HepG2 (cell line): ENCODE results near the gene TPRN. TPM values are rescaled to one million over a fixed set of nuclear protein-coding genes. Genes with fewer than 3 reads are reported as not detected.
A peak's percentile ranks its signal among the peaks of the same experiment; 100 is the strongest.

Experiments
- GABPB1 ChIP-seq: IDR thresholded peaks from 2 replicates; pipeline ENCODE4 v1.6.1; 2016; ENCODE audit warnings: mild to moderate bottlenecking, missing genetic modification reagents, moderate library complexity, missing compliant biosample characterization
- HIVEP1 ChIP-seq: sonication (generic); formaldehyde crosslinking; IDR thresholded peaks from 2 replicates; pipeline ENCODE4 v1.4.0; 2020; ENCODE audit warnings: mild to moderate bottlenecking, missing genetic modification reagents
- KLF9 ChIP-seq: IDR thresholded peaks from 2 replicates; pipeline ENCODE4 v1.6.1; 2016; ENCODE audit warnings: low read depth
- MATR3 ChIP-seq: sonication (generic); formaldehyde crosslinking; IDR thresholded peaks from 2 replicates; pipeline ENCODE4 v1.4.0; 2020; ENCODE audit warnings: missing genetic modification reagents
- MEIS2 ChIP-seq: sonication (generic); formaldehyde crosslinking; IDR thresholded peaks from 2 replicates; pipeline ENCODE4 v1.9.0; 2021; ENCODE audit warnings: mild to moderate bottlenecking, missing genetic modification reagents
- MLLT10 ChIP-seq: sonication (generic); formaldehyde crosslinking; IDR thresholded peaks from 2 replicates; pipeline ENCODE4 v1.4.0; 2020; ENCODE audit warnings: missing genetic modification reagents
- NRL ChIP-seq: sonication (generic); formaldehyde crosslinking; IDR thresholded peaks from 2 replicates; pipeline ENCODE4 v1.5.0; 2020; ENCODE audit warnings: missing genetic modification reagents, mild to moderate bottlenecking, moderate library complexity, borderline replicate concordance
- POLR2AphosphoS5 ChIP-seq: IDR thresholded peaks from 2 replicates; pipeline ENCODE4 v1.6.1; 2012; ENCODE audit warnings: low read depth, low read length
- REST ChIP-seq, 2 experiments: IDR thresholded peaks; 2 replicates each; pipeline ENCODE4 v1.6.1; 2011 to 2012; ENCODE audit warnings: low read length in 2 of 2, borderline replicate concordance in 1 of 2, low read depth in 1 of 2, mild to moderate bottlenecking in 1 of 2, moderate library complexity in 1 of 2
- RNF2 ChIP-seq: fragments of 450-650 bp; conservative IDR thresholded peaks from 2 replicates; pipeline ENCODE4 v1.6.1; 2016; ENCODE audit warnings: low read depth
- RORA ChIP-seq: sonication (generic); formaldehyde crosslinking; IDR thresholded peaks from 2 replicates; pipeline ENCODE4 v1.5.0; 2020; ENCODE audit warnings: mild to moderate bottlenecking, missing genetic modification reagents, moderate library complexity
- SMAD1 ChIP-seq: sonication (generic); formaldehyde crosslinking; IDR thresholded peaks from 2 replicates; pipeline ENCODE4 v1.4.0; 2020; ENCODE audit warnings: missing genetic modification reagents, low read depth, mild to moderate bottlenecking, borderline replicate concordance
- SMARCC2 ChIP-seq: fragments of 450-650 bp; IDR thresholded peaks from 2 replicates; pipeline ENCODE4 v1.6.1; 2017; ENCODE audit warnings: antibody characterized with exemption, mild to moderate bottlenecking
- SMYD3 ChIP-seq: sonication (generic); formaldehyde crosslinking; IDR thresholded peaks from 2 replicates; pipeline ENCODE4 v1.8.1; 2023; ENCODE audit warnings: mild to moderate bottlenecking, missing genetic modification reagents
- TEAD2 ChIP-seq: sonication (generic); formaldehyde crosslinking; IDR thresholded peaks from 2 replicates; pipeline ENCODE4 v1.9.0; 2021; ENCODE audit warnings: missing genetic modification reagents
- XBP1 ChIP-seq: sonication (generic); formaldehyde crosslinking; IDR thresholded peaks from 2 replicates; pipeline ENCODE4 v1.5.0; 2020; ENCODE audit warnings: missing genetic modification reagents
- ZKSCAN5 ChIP-seq: sonication (generic); formaldehyde crosslinking; IDR thresholded peaks from 2 replicates; pipeline ENCODE4 v1.5.1; 2020; ENCODE audit warnings: mild to moderate bottlenecking, missing genetic modification reagents
- ZNF34 ChIP-seq: sonication (generic); formaldehyde crosslinking; IDR thresholded peaks from 2 replicates; pipeline ENCODE4 v1.4.0; 2020; ENCODE audit warnings: mild to moderate bottlenecking, missing genetic modification reagents, borderline replicate concordance
- ZNF468 ChIP-seq: sonication (generic); formaldehyde crosslinking; IDR thresholded peaks from 2 replicates; pipeline ENCODE4 v1.8.0; 2022; ENCODE audit warnings: mild to moderate bottlenecking, moderate library complexity, missing genetic modification reagents
- ZNF510 ChIP-seq: sonication (generic); formaldehyde crosslinking; IDR thresholded peaks from 2 replicates; pipeline ENCODE4 v1.4.0; 2020; ENCODE audit warnings: low read depth, mild to moderate bottlenecking, missing genetic modification reagents
- ZNF7 ChIP-seq: IDR thresholded peaks from 2 replicates; pipeline ENCODE4 v1.6.1; 2016; ENCODE audit warnings: missing biosample characterization, missing genetic modification reagents
- ZNF746 ChIP-seq: sonication (generic); formaldehyde crosslinking; IDR thresholded peaks from 2 replicates; pipeline ENCODE4 v1.8.0; 2022; ENCODE audit warnings: mild to moderate bottlenecking, missing genetic modification reagents
- ZNF747 ChIP-seq: sonication (generic); formaldehyde crosslinking; IDR thresholded peaks from 2 replicates; pipeline ENCODE4 v1.8.1; 2023; ENCODE audit warnings: missing genetic modification reagents, mild to moderate bottlenecking, borderline replicate concordance
- ZNF749 ChIP-seq: sonication (generic); formaldehyde crosslinking; IDR thresholded peaks from 2 replicates; pipeline ENCODE4 v1.8.0; 2022; ENCODE audit warnings: mild to moderate bottlenecking, missing genetic modification reagents, moderate library complexity, borderline replicate concordance
- polyA plus RNA-seq, 8 experiments: library from polyadenylated mRNA; depleted of rRNA in 3 of 8; stranded (reverse) in 7 of 8; unstranded in 1 of 8; fragments of >200 nt; fragmentation: Illumina TruSeq in 4 of 8; extraction: Trizol in 4 of 8; gene quantifications; 2 replicates each; pipeline versions ENCODE4 v1.2.1 to v1.2.3, GENCODE V29; 2011 to 2016; ENCODE audit warnings: low read depth in 4 of 8, missing spikeins in 1 of 8, mixed read lengths in 1 of 8; ENCODE audit not compliant: insufficient read depth in 1 of 8
- total RNA-seq, 5 experiments: library from RNA; depleted of rRNA; stranded (reverse); fragments of >200 nt; fragmentation: Illumina TruSeq; extraction: Trizol; gene quantifications; 2 replicates each; pipeline ENCODE4 v1.2.3, GENCODE V29; 2016; ENCODE audit warnings: low read depth in 1 of 5
- TF ChIP-seq, protein P1 (sequence below): sonication (generic); formaldehyde crosslinking; conservative IDR thresholded peaks from 2 replicates; pipeline ENCODE4 v1.5.0; 2020; ENCODE audit warnings: missing genetic modification reagents
- TF ChIP-seq, protein P2 (sequence below): sonication (generic); formaldehyde crosslinking; IDR thresholded peaks from 2 replicates; pipeline ENCODE4 v1.5.0; 2020; ENCODE audit warnings: missing genetic modification reagents, mild to moderate bottlenecking, borderline replicate concordance

The TPRN gene
- total and polyA plus RNA-seq, 2 of the 13 experiments (the other 11 are each of a cell fraction or from before 2014, with no cell fraction given) = 10.1 to 19.2 TPM

- peak in 1 of 2 experiments; percentile 73; a peak in 1 of 4 replicates for TF ChIP-seq REST (IDR thresholded peaks at IDR 0.05; ENCODE audit: borderline replicate concordance in 1 of 2, low read depth in 1 of 2, low read length in 2 of 2)
- peak; percentile 61 for TF ChIP-seq POLR2AphosphoS5
- TF ChIP-seq SMAD1 (CRISPR knock-in tag) = no peak
- no peak for TF ChIP-seq SMARCC2
- peak; percentile 98 for TF ChIP-seq HIVEP1 (CRISPR knock-in tag)
- no peak for TF ChIP-seq ZNF468 (CRISPR knock-in tag)
- no peak for TF ChIP-seq RORA (CRISPR knock-in tag)
- no peak for TF ChIP-seq ZNF510 (CRISPR knock-in tag)
- peak; percentile 94 for TF ChIP-seq GABPB1
- 0 out of 2 replicates have a peak, but pooled peaks have one; percentile 28 for TF ChIP-seq ZNF34 (CRISPR knock-in tag)
- no peak for TF ChIP-seq XBP1 (CRISPR knock-in tag)
- TF ChIP-seq NRL = peak; percentile 69; the same call in 1 of the 2 replicates
- TF ChIP-seq MEIS2 (CRISPR knock-in tag) = peak; percentile 37; the same call in 1 of the 2 replicates
- peak; percentile 60; the same call in 1 of the 2 replicates for TF ChIP-seq KLF9 (CRISPR knock-in tag)
- TF ChIP-seq MATR3 = no peak
- TF ChIP-seq ZKSCAN5 = no peak
- TF ChIP-seq TEAD2 = no peak
- TF ChIP-seq ZNF7 (CRISPR knock-in tag) = no peak
- TF ChIP-seq SMYD3 (CRISPR knock-in tag) = 0 out of 2 replicates have a peak, but pooled peaks have one; percentile 22
- TF ChIP-seq ZNF746 (CRISPR knock-in tag) = no peak
- TF ChIP-seq, protein P1, sequence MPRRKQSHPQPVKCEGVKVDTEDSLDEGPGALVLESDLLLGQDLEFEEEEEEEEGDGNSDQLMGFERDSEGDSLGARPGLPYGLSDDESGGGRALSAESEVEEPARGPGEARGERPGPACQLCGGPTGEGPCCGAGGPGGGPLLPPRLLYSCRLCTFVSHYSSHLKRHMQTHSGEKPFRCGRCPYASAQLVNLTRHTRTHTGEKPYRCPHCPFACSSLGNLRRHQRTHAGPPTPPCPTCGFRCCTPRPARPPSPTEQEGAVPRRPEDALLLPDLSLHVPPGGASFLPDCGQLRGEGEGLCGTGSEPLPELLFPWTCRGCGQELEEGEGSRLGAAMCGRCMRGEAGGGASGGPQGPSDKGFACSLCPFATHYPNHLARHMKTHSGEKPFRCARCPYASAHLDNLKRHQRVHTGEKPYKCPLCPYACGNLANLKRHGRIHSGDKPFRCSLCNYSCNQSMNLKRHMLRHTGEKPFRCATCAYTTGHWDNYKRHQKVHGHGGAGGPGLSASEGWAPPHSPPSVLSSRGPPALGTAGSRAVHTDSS (CRISPR knock-in tag) = no peak
- TF ChIP-seq, protein P2, sequence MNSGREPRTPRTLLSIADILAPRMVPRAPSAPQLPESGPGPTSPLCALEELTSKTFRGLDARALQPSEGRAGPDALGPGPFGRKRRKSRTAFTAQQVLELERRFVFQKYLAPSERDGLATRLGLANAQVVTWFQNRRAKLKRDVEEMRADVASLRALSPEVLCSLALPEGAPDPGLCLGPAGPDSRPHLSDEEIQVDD (CRISPR knock-in tag) = no peak
- no peak for TF ChIP-seq MLLT10 (CRISPR knock-in tag)
- no peak for TF ChIP-seq ZNF747 (CRISPR knock-in tag)
- TF ChIP-seq RNF2 = no peak
- 0 out of 2 replicates have a peak, but pooled peaks have one; percentile 59 for TF ChIP-seq ZNF749 (CRISPR knock-in tag)
Measured at GRCh38 chr9:137200311-137201204, at the start of gene TPRN (continued).
